ENCODE results near the gene PRAMEF1.
A peak's percentile ranks its signal among the peaks of the same experiment; 100 is the strongest.
"Not testable (repeated sequence)": the region's sequence is repeated elsewhere in the genome, so short reads cannot be mapped to it uniquely, and the experiment has no call there.

Gene PRAMEF1

DNA sequence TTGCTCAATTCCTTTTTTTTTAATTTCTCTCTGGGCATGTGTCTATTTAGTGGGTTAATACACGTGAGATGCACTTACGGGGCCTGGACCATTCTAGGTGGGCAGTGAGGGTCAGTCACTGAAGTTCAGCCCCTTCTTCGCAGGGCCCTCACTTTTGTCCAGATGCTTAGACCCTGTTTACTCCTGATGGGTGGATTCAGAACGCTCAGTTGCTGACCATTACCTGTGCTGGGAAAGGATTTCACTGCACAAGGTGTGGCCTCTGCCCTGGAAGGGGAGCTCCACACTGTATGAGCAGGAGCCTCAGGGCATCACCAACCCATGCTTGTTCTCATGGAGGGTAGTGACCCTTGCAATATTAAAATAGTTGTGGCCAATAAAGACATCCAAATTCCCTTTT lies 13.1 kb upstream of the PRAMEF1 start:
- Histone ChIP-seq H3K4me3 (ENCODE audit: low read length) (no peak overlapping the region), H4K20me1 (ENCODE audit: insufficient read depth, low read length) (no peaks in the 10 kb centered on the region), H3K9ac (ENCODE audit: low read length) (no peak overlapping the region), H3K36me3 (replicated peaks; ENCODE audit: insufficient read depth, low read length) (no peaks in the 10 kb centered on the region), H3K4me1 (ENCODE audit: low read length) (no peaks in the 10 kb centered on the region), H3K4me2 (ENCODE audit: low read depth, low read length) (no peak overlapping the region), H3K79me2 (ENCODE audit: low read length) (no peaks in the 10 kb centered on the region), H3K9me2 (replicated peaks; ENCODE audit: insufficient read depth, low read length) (no peaks in the 10 kb centered on the region), H3K27me3 (replicated peaks; ENCODE audit: insufficient read depth, low read length) (no peaks in the 10 kb centered on the region), H3K27ac (ENCODE audit: low read length) (no peak overlapping the region), H3F3A (ENCODE audit: insufficient read depth, low read length) (no peaks in the 10 kb centered on the region), H2AFZ (ENCODE audit: low read length) (no peak overlapping the region), H3K9me3 (replicated peaks; ENCODE audit: insufficient read depth, low read length) (no peaks in the 10 kb centered on the region)
- no peak for TF ChIP-seq EZH2 (optimal IDR thresholded peaks at IDR 0.05; ENCODE audit: low read depth, low read length)
- no peak for TF ChIP-seq EZH2phosphoT487 (IDR thresholded peaks at IDR 0.05; ENCODE audit: low read length)
- TF ChIP-seq, protein P1, sequence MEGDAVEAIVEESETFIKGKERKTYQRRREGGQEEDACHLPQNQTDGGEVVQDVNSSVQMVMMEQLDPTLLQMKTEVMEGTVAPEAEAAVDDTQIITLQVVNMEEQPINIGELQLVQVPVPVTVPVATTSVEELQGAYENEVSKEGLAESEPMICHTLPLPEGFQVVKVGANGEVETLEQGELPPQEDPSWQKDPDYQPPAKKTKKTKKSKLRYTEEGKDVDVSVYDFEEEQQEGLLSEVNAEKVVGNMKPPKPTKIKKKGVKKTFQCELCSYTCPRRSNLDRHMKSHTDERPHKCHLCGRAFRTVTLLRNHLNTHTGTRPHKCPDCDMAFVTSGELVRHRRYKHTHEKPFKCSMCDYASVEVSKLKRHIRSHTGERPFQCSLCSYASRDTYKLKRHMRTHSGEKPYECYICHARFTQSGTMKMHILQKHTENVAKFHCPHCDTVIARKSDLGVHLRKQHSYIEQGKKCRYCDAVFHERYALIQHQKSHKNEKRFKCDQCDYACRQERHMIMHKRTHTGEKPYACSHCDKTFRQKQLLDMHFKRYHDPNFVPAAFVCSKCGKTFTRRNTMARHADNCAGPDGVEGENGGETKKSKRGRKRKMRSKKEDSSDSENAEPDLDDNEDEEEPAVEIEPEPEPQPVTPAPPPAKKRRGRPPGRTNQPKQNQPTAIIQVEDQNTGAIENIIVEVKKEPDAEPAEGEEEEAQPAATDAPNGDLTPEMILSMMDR (IDR thresholded peaks at IDR 0.05; ENCODE audit: low read length): no peak
- no peak for DNase-seq

DNA sequence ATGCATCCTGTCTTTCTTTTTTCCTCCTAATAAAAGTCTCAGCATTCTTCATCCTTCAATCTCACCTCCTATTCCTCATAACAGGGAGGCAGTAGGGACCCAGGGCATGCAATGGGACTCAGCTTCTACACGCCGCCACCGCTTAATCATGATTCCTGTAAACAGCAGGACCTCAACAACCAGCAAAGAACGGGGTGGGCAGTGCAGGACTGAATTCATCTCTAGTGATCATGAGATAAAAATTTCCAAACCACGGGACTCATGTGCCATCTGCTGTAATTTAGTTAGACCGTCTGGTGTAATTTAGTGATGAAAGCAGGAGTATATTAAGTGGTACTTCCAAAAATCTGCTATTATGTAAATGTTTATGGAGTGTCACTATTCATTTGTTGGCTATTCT lies 12.3 kb upstream of the PRAMEF1 start:
- no peak for DNase-seq
- H3F3A ChIP-seq (ENCODE audit: insufficient read depth, low read length): no peaks in the 10 kb centered on the region
- H3K27me3 ChIP-seq (replicated peaks; ENCODE audit: insufficient read depth, low read length): no peaks in the 10 kb centered on the region
- no peaks in the 10 kb centered on the region for H3K79me2 ChIP-seq (ENCODE audit: low read length)
- no peak overlapping the region for H3K4me3 ChIP-seq (ENCODE audit: low read length)
- no peak overlapping the region for H3K4me2 ChIP-seq (ENCODE audit: low read depth, low read length)
- H3K9me2 ChIP-seq (replicated peaks; ENCODE audit: insufficient read depth, low read length): no peaks in the 10 kb centered on the region
- H3K36me3 ChIP-seq (replicated peaks; ENCODE audit: insufficient read depth, low read length): no peaks in the 10 kb centered on the region
- no peak overlapping the region for H2AFZ ChIP-seq (ENCODE audit: low read length)
- H3K27ac ChIP-seq (ENCODE audit: low read length): no peak overlapping the region
- H3K4me1 ChIP-seq (ENCODE audit: low read length): no peaks in the 10 kb centered on the region
- H4K20me1 ChIP-seq (ENCODE audit: insufficient read depth, low read length): no peaks in the 10 kb centered on the region
- TF ChIP-seq, protein P1 (IDR thresholded peaks at IDR 0.05; ENCODE audit: low read length): no peak
- TF ChIP-seq EZH2 (optimal IDR thresholded peaks at IDR 0.05; ENCODE audit: low read depth, low read length): no peak
- no peak for TF ChIP-seq EZH2phosphoT487 (IDR thresholded peaks at IDR 0.05; ENCODE audit: low read length)
- H3K9me3 ChIP-seq (replicated peaks; ENCODE audit: insufficient read depth, low read length): no peaks in the 10 kb centered on the region
- H3K9ac ChIP-seq (ENCODE audit: low read length): no peak overlapping the region

DNA sequence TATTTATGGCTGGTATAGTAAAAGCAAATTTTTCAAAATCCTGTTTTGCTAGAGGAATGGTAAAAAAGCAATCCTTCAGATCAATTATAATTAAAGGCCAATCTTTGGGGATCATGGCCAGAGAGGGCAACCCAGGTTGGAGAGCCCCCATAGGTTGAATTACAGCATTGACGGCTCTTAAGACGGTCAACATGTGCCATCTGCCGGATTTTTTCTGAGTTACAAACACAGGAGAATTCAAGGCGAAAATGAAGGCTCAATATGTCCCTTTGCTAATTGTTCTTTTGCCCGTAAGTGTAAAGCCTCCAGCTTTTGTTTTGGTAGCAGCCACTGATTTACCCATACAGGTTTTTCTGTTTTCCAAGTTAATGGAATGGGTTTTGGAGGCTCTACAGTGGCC lies 9.7 kb upstream of the PRAMEF1 start:
- H3K9me3 ChIP-seq (replicated peaks; ENCODE audit: insufficient read depth, low read length); H3K79me2 ChIP-seq (ENCODE audit: low read length); DNase-seq; H3K27ac ChIP-seq (ENCODE audit: low read length); H3K4me2 ChIP-seq (ENCODE audit: low read depth, low read length); H3K9me2 ChIP-seq (replicated peaks; ENCODE audit: insufficient read depth, low read length); H3K9ac ChIP-seq (ENCODE audit: low read length); H2AFZ ChIP-seq (ENCODE audit: low read length); H3K27me3 ChIP-seq (replicated peaks; ENCODE audit: insufficient read depth, low read length); H4K20me1 ChIP-seq (ENCODE audit: insufficient read depth, low read length); H3K4me1 ChIP-seq (ENCODE audit: low read length); H3K4me3 ChIP-seq (ENCODE audit: low read length); H3F3A ChIP-seq (ENCODE audit: insufficient read depth, low read length); H3K36me3 ChIP-seq (replicated peaks; ENCODE audit: insufficient read depth, low read length): not testable (repeated sequence)

DNA sequence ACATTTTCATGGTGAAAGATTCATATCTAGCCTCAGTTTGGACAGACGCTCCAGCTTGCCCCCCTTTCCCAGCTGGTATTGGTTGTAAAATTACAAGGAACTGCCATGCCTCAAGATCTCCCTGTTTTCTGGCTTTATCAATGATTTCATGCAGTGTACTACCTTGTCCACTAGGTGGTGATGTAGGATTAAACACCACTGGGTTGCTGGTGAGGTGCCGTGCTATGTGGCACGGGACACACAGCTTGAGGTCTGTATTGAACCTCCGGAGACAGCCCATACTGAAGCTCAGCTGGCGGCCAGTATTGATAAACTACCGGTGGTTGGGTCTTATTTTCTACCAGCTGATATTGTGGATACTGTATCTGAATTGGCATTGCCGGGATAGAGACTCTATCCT lies 7.4 kb upstream of the PRAMEF1 start:
- not testable (repeated sequence) for H3F3A ChIP-seq (ENCODE audit: insufficient read depth, low read length); H3K4me2 ChIP-seq (ENCODE audit: low read depth, low read length); H2AFZ ChIP-seq (ENCODE audit: low read length); H3K9me2 ChIP-seq (replicated peaks; ENCODE audit: insufficient read depth, low read length); H3K36me3 ChIP-seq (replicated peaks; ENCODE audit: insufficient read depth, low read length); H3K9me3 ChIP-seq (replicated peaks; ENCODE audit: insufficient read depth, low read length); H3K4me1 ChIP-seq (ENCODE audit: low read length); H4K20me1 ChIP-seq (ENCODE audit: insufficient read depth, low read length); H3K9ac ChIP-seq (ENCODE audit: low read length); H3K27ac ChIP-seq (ENCODE audit: low read length); H3K4me3 ChIP-seq (ENCODE audit: low read length); H3K27me3 ChIP-seq (replicated peaks; ENCODE audit: insufficient read depth, low read length); H3K79me2 ChIP-seq (ENCODE audit: low read length)
- DNase-seq: peak; percentile 40
- TF ChIP-seq, protein P1 (IDR thresholded peaks at IDR 0.05; ENCODE audit: low read length): peak; percentile 25; the same call in 1 of the 2 replicates

DNA sequence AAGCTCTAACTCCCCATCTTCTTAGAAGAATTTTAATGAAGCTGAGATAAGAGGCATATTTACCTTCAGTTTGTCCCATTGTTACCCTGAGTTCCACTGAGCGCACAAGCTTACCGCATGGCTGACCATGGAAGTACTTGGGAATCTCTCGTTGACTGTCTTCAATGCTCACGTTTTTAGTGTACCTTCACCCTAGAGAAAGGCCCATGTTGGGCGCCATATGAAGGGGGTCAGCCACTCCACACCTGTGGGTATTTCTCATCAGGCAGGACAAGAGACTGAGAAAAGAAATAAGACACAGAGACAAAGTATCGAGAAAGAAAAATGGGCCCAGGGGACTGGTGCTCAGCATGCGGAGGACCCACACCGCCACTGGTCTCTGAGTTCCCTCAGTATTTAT lies 6.5 kb upstream of the PRAMEF1 start:
- not testable (repeated sequence) for H3F3A ChIP-seq (ENCODE audit: insufficient read depth, low read length); H2AFZ ChIP-seq (ENCODE audit: low read length); H3K4me3 ChIP-seq (ENCODE audit: low read length); H3K27me3 ChIP-seq (replicated peaks; ENCODE audit: insufficient read depth, low read length); H3K79me2 ChIP-seq (ENCODE audit: low read length); H4K20me1 ChIP-seq (ENCODE audit: insufficient read depth, low read length); H3K9me3 ChIP-seq (replicated peaks; ENCODE audit: insufficient read depth, low read length); H3K27ac ChIP-seq (ENCODE audit: low read length); H3K9me2 ChIP-seq (replicated peaks; ENCODE audit: insufficient read depth, low read length); H3K36me3 ChIP-seq (replicated peaks; ENCODE audit: insufficient read depth, low read length); H3K9ac ChIP-seq (ENCODE audit: low read length); H3K4me1 ChIP-seq (ENCODE audit: low read length); H3K4me2 ChIP-seq (ENCODE audit: low read depth, low read length); DNase-seq

Data from MM.1S (cell line).